GM21619 (cell line): ENCODE data around the gene TAOK3.

ENCODE experiments used
- ATAC-seq: cut with Tn5 transposase; IDR thresholded peaks from one replicate; pipeline ENCODE4 v1.9.1; 2021; ENCODE audit not compliant: unreplicated experiment

The TAOK3 gene

GRCh38 chr12:118102070-118102469, 270.6 kb downstream of the TAOK3 start:
- ATAC-seq, result no peak

GRCh38 chr12:118101051-118101450, 271.7 kb downstream of the TAOK3 start:
- no peak for ATAC-seq
